ENCODE data around the gene POLR3H. TPM values are rescaled to one million over a fixed set of nuclear protein-coding genes. Genes with fewer than 3 reads are reported as not detected.
A peak's percentile ranks its signal among the peaks of the same experiment; 100 is the strongest.

POLR3H gene
- total and polyA plus RNA-seq, 2 of the 4 experiments (the other 2 are of a cell fraction): 37.8 to 67.8 TPM

- BruUV-seq (replicated peaks): no TSS peak
These were observed 7.1 kb downstream of the POLR3H start for GRCh38 chr22:41537203-41537602.

More at GRCh38 chr22:41537203-41537602, 7.1 kb downstream of the POLR3H start:
- no CpG with 5 or more reads among the region's 3 CpGs for WGBS, 2 experiments (ENCODE audit: extremely low coverage in 2 of 2, insufficient read length in 1 of 2)
- Histone ChIP-seq H2AK5ac (ENCODE audit: low read depth, low read length) (no peak overlapping the region), H3K18ac (ENCODE audit: low read depth, low read length) (no peak overlapping the region), H2BK15ac (ENCODE audit: low read depth, low read length) (no peak overlapping the region), H3K56ac (ENCODE audit: extremely low read depth, insufficient read depth, low read length) (no peak overlapping the region), H3K4me1 (ENCODE audit: control insufficient read depth, insufficient read depth, low read length) (peaks cover 5% of the 10 kb centered on the region; the same call in 1 of the 2 replicates), H2AFZ (replicated peaks; ENCODE audit: low read length, poor library complexity) (no peak overlapping the region), H3K79me1 (ENCODE audit: low read depth in 1 of 2, low read length in 2 of 2) (peaks cover 21 to 71% of the 10 kb centered on the region in 2 experiments), H3K9me1 (ENCODE audit: insufficient read depth, low read length) (peaks cover 16% of the 10 kb centered on the region), H3K23ac (ENCODE audit: low read depth, low read length) (no peak overlapping the region), H2AK9ac (replicated peaks; ENCODE audit: low read depth, low read length, poor library complexity) (peak overlapping the region; percentile 1), H2BK20ac (ENCODE audit: low read depth, low read length) (no peak overlapping the region), H3K36me3 (ENCODE audit: control insufficient read depth, insufficient read depth, low read length) (peaks cover 36% of the 10 kb centered on the region), H3K9ac (ENCODE audit: low read depth, low read length) (no peak overlapping the region), H3K4me3 (ENCODE audit: insufficient read depth, low read depth, low read length) (no peak overlapping the region), H4K8ac (ENCODE audit: low read depth in 2 of 2, low read length in 2 of 2) (no peak overlapping the region), H3K27me3 (ENCODE audit: control insufficient read depth, insufficient read depth, low read length) (no peaks in the 10 kb centered on the region), H3K4ac (ENCODE audit: low read depth, low read length) (no peak overlapping the region), H3K4me2 (ENCODE audit: low read depth, low read length) (no peak overlapping the region), H2BK120ac (ENCODE audit: low read depth, low read length) (no peak overlapping the region), H4K20me1 (ENCODE audit: insufficient read depth, low read length) (peaks cover 57% of the 10 kb centered on the region), H3K9me3 (ENCODE audit: control insufficient read depth, insufficient read depth, low read length) (no peaks in the 10 kb centered on the region), H3K14ac (replicated peaks; ENCODE audit: low read depth, low read length) (no peak overlapping the region; the same call in 1 of the 2 replicates), H4K91ac (ENCODE audit: insufficient read depth, low read depth, low read length) (no peak overlapping the region), H4K5ac (ENCODE audit: low read depth, low read length) (no peak overlapping the region), H2BK5ac (ENCODE audit: low read depth, low read length, poor library complexity, severe bottlenecking) (no peak overlapping the region), H3K27ac (ENCODE audit: insufficient read depth, low read length) (no peak overlapping the region)
- CTCF ChIA-PET: no interaction called here
- POLR2A ChIA-PET (ENCODE audit: unreplicated experiment): interaction anchor here (0.6 kb wide), 1 partner anchor 156 kb away, joined by 13 read pairs; the partner anchor contains the start of gene TEF
- ATAC-seq (ENCODE audit: low read depth) (no peak), DNase-seq (no peak)
- in situ Hi-C loops (cut with MboI; ENCODE audit: low sequenced_read_pairs) (no loop called here), intact Hi-C loops (cut with micrococcal nuclease) (no loop called here), dilution Hi-C loops (cut with HindIII; ENCODE audit: low sequenced_read_pairs, unreplicated experiment) (no loop called here)
- TF ChIP-seq USF2 (IDR thresholded peaks at IDR 0.05; ENCODE audit: low read depth, low read length) (no peak), POLR2A (IDR thresholded peaks at IDR 0.05; ENCODE audit: low read depth, low read length) (no peak), RFX5 (IDR thresholded peaks at IDR 0.05; ENCODE audit: low read depth, low read length) (no peak)
